ENCODE measurements around the gene WDR75.

The WDR75 gene

DNA sequence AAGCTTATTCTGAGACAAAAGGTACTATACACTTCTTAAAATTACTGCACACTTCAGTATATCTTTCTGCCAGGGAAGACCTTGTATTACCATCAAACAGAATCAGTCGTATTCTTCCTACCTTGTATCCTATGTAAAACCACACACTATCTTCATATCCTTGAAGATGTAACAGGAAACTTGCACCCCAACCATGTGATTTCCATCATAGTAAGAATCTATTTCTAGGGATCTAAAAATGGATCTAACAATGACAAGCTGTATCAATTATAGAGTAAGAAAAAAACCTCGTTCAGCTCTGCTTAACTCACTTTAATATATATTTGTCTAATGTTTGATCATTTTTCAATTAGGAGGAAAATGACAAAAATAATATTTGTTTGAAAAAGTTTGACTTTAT, 60.2 kb downstream of the WDR75 start:
- no peak for DNase-seq

GRCh38 chr2:189502714-189503113, 61.4 kb downstream of the WDR75 start:
- no peak for DNase-seq

DNA sequence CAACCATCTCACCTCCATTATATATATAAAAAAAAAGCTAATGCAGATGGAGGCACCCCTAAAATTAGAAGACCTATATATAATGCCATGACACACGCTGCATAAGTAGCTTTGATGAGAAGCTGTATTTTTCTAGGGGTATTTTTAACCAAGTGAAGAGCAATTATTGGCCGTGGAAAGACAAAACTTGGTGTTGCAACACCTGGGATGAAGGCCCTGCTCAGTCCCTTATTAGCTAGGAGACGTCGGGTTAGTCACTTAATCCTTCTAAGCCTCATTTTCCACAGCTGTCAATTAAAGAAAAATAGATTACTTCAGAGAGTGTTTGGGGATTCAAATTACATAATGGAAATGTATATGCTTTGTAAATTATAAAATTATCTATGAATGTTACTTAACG, 63.0 kb downstream of the WDR75 start:
- no peak for DNase-seq

GRCh38 chr2:189505492-189505891, 64.2 kb downstream of the WDR75 start:
- no peak for DNase-seq

GRCh38 chr2:189506514-189506976, 65.3 kb downstream of the WDR75 start:
- DNase-seq = peak; percentile 87

- DNase-seq = no peak
Observed at GRCh38 chr2:189511210-189511959, 70.1 kb downstream of the WDR75 start.

DNA sequence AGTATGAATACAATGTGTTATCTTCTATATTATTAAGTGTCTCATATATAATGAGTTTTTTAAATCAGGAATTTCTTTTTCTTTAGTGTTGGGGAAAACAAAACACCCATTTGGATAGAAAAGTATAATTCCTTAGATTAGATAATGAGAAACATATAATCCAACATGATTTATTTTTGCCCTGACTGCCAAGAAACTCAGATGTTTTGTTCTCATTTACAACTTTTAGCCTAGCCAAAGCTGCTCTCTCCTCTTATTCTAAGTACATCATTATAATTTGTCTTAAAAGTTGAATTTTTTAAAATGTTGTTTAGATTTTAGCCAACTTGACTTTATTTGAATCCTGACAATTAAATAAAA, 70.7 kb downstream of the WDR75 start:
- no peak for DNase-seq

DNA sequence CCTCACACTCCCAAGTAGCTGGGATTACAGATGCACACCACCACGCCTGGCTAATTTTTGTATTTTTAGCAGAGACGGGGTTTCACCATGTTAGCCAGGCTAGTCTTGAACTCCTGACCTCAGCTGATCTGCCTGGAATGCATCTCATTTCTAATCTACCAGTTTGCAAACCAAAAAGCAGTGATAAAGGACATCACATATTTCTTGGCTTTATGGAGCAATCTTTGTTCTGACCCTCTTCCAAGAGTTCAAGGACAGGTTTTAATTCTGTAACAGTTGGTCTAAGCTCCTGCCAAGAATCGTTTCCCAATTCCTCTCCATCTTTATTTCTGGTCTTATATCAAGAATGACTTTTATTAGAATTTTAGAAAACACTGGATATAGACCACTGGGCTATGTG, 71.6 kb downstream of the WDR75 start:
- DNase-seq = no peak

DNA sequence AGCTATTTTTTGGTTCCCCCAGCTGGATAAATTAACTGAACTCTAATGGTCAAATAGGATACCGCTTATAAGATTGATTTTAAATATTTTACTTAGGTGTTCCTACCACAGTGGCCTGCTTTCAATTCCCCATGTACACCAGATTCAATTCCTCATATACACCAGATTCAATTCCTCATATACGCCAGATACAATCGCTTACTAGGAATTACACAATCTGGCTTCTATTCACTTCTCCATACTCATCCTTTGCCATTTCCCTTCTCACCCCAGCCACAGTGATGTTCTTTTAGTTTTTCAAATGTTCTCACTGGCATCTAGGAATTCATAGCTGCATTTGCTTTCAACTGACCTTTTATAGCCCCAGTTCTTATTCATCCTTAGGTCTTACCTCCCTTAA, 72.8 kb downstream of the WDR75 start:
- DNase-seq = no peak

- DNase-seq = no peak
Observed at GRCh38 chr2:189515264-189515663, 74.0 kb downstream of the WDR75 start.

GRCh38 chr2:189516546-189516945, 75.3 kb downstream of the WDR75 start:
- DNase-seq = no peak

DNA sequence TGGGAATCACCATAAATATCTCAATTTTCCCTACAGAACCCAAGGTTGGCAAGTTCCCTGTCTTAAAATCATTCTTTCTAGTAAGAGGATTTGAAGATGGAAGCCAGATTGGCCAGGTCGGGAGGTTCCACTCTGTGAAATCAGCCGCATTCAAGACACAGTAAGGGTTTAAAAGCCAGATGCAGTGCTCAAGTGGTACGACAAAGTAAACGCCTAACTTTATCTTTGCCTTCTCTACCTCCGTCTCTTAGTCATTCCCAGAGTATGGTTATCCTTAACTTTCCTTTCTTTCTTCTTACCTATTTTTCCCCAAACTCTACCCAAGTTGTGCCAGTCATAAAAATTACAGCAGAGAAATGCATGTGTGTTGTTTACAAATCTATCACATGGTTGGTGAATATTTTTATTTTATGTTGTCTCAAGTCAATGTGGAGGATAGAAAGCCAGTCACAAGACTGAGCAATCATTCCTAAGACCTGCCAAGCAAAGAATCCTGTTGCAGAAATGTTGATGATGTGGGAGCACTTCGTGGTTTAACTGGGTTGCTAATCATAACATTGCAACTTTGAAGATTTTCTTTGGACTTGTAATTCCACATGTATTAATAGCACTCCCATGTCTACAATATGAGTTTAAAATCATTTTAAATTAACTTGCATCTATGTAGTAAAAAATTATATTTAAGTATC, 76.7 kb downstream of the WDR75 start:
- no peak for DNase-seq

DNA sequence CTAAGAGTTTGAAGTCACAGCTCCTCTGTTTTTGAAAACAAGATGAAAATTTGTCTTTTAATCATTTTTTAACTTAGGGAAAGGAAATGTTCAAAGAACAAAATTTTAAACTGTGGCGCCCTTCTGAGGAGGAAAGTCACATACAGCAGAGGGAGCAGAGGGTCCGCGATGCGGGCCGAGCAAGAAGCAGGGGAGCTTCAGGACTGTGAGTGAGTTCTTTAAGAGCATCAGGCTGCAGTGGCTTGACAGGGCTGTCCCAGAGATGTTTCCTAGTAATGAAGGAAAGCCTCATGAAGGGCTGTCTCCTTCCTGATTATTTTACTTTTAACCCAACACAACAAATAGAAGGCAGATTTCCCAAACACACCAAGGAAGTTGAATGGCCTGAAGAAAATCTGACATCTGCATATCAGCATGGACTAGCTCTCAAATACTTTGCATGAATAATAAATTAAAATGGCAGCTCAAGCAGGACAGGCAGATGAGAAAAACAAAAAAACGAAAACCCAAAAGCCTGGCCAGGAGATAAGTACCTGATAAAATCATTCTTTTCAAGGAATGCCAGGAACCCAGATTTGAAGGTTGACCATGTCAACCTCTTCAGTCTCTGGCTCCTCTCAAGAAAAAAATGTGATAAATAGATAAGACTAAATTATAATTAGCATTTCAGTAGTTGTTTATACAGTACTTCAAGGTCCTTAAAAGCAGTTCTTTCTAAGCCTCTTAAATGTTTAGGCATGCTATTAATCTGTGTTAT, 78.5 kb downstream of the WDR75 start:
- DNase-seq = no peak

- no peak for DNase-seq
Observed at GRCh38 chr2:189521699-189522434, 80.6 kb downstream of the WDR75 start.

- no peak for DNase-seq
Observed at GRCh38 chr2:189522435-189523151, 81.3 kb downstream of the WDR75 start.

DNA sequence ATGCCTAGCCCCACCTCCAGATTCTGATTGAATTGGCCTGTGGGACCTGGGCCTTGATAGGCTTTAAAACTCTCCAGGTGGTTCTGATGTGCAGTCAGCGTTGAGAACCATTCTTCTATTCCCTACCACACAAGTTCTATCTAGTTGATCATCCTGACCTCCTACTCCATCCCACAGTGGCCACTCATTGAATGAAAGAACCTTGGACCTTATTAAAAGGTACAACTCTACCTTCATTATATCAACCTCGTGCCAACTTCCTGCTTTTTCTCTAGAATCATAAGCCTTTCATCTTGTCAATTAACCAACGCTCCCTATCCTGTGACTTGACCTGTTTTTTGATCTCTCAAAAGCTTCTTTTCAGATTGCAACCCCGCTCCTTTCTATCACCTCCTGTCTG, 83.5 kb downstream of the WDR75 start:
- no peak for DNase-seq

All from islet precursor cell (in vitro differentiated cells).